MM.1S (cell line): Measurements from ENCODE around the gene SPECC1.
"Not testable (repeated sequence)": the region's sequence is repeated elsewhere in the genome, so short reads cannot be mapped to it uniquely, and the experiment has no call there.

Experiments
- DNase-seq: peaks from one replicate; pipeline ENCODE4 v3.0.0-alpha.2; 2015
- H2AFZ ChIP-seq: fragments of 300-600 bp; sonication (generic); 2 replicates; pipeline ENCODE4 v1.6.0; 2016; ENCODE audit warnings: antibody characterized with exemption, low read length
- H3F3A ChIP-seq: fragments of 300-600 bp; sonication (generic); 2 replicates; pipeline ENCODE4 v1.6.1; 2016; ENCODE audit warnings: mild to moderate bottlenecking, antibody characterized with exemption, low read length, moderate library complexity, mixed read lengths; ENCODE audit not compliant: insufficient read depth
- H3K27ac ChIP-seq: fragments of 300-600 bp; sonication (generic); 2 replicates; pipeline ENCODE4 v1.5.1; 2016; ENCODE audit warnings: mild to moderate bottlenecking, low read length
- H3K27me3 ChIP-seq: fragments of 300-600 bp; sonication (generic); replicated peaks from 2 replicates; pipeline ENCODE4 v1.6.0; 2016; ENCODE audit warnings: low read length; ENCODE audit not compliant: insufficient read depth
- H3K36me3 ChIP-seq: fragments of 300-600 bp; sonication (generic); replicated peaks from 2 replicates; pipeline ENCODE4 v1.6.1; 2016; ENCODE audit warnings: mild to moderate bottlenecking, low read length, mixed read lengths; ENCODE audit not compliant: insufficient read depth
- H3K4me1 ChIP-seq: fragments of 300-600 bp; sonication (generic); 2 replicates; pipeline ENCODE4 v1.6.1; 2016; ENCODE audit warnings: low read length, mixed read lengths
- H3K4me2 ChIP-seq: fragments of 300-600 bp; sonication (generic); 2 replicates; pipeline ENCODE4 v1.6.0; 2016; ENCODE audit warnings: low read depth, low read length
- H3K4me3 ChIP-seq: fragments of 300-600 bp; sonication (generic); 2 replicates; pipeline ENCODE4 v1.5.1; 2016; ENCODE audit warnings: low read length, mixed read lengths
- H3K79me2 ChIP-seq: fragments of 300-600 bp; sonication (generic); 2 replicates; pipeline ENCODE4 v1.6.1; 2016; ENCODE audit warnings: mixed run types, low read length, mixed read lengths
- H3K9ac ChIP-seq: fragments of 300-600 bp; sonication (generic); 2 replicates; pipeline ENCODE4 v1.6.1; 2016; ENCODE audit warnings: low read length, mixed read lengths
- H3K9me2 ChIP-seq: fragments of 300-600 bp; sonication (generic); replicated peaks from 2 replicates; pipeline ENCODE4 v1.6.1; 2016; ENCODE audit warnings: mild to moderate bottlenecking, low read length, mixed read lengths; ENCODE audit not compliant: insufficient read depth
- H3K9me3 ChIP-seq: fragments of 300-600 bp; sonication (generic); replicated peaks from 2 replicates; pipeline ENCODE4 v1.6.1; 2016; ENCODE audit warnings: mild to moderate bottlenecking, low read length, mixed read lengths; ENCODE audit not compliant: insufficient read depth
- H4K20me1 ChIP-seq: fragments of 300-600 bp; sonication (generic); 2 replicates; pipeline ENCODE4 v1.6.1; 2016; ENCODE audit warnings: mild to moderate bottlenecking, low read length, moderate library complexity, mixed read lengths; ENCODE audit not compliant: insufficient read depth
- EZH2 ChIP-seq: fragments of 300-600 bp; sonication (generic); optimal IDR thresholded peaks from 2 replicates; pipeline ENCODE3; 2017; ENCODE audit warnings: low read depth, mild to moderate bottlenecking, antibody characterized with exemption, low read length, mixed read lengths
- EZH2phosphoT487 ChIP-seq: fragments of 300-600 bp; sonication (generic); IDR thresholded peaks from 2 replicates; pipeline ENCODE4 v1.6.1; 2018; ENCODE audit warnings: antibody characterized with exemption, low read length
- TF ChIP-seq, protein P1 (sequence below): fragments of 300-600 bp; sonication (generic); IDR thresholded peaks from 2 replicates; pipeline ENCODE4 v1.5.1; 2016; ENCODE audit warnings: antibody characterized with exemption, low read length, mixed read lengths

Gene SPECC1

GRCh38 chr17:20159406-20160069, 150.4 kb downstream of the SPECC1 start:
- Histone ChIP-seq H3K4me2 (no peak overlapping the region), H3K79me2 (peaks cover 58% of the 10 kb centered on the region), H3F3A (peaks cover 13% of the 10 kb centered on the region), H3K9ac (no peak overlapping the region), H3K9me3 (no peaks in the 10 kb centered on the region), H3K36me3 (no peaks in the 10 kb centered on the region), H3K4me1 (peaks cover 6% of the 10 kb centered on the region), H3K27me3 (no peaks in the 10 kb centered on the region), H3K4me3 (no peak overlapping the region), H2AFZ (no peak overlapping the region), H3K9me2 (no peaks in the 10 kb centered on the region), H3K27ac (no peak overlapping the region), H4K20me1 (no peaks in the 10 kb centered on the region)
- no peak for DNase-seq
- TF ChIP-seq EZH2phosphoT487: no peak
- TF ChIP-seq, protein P1, sequence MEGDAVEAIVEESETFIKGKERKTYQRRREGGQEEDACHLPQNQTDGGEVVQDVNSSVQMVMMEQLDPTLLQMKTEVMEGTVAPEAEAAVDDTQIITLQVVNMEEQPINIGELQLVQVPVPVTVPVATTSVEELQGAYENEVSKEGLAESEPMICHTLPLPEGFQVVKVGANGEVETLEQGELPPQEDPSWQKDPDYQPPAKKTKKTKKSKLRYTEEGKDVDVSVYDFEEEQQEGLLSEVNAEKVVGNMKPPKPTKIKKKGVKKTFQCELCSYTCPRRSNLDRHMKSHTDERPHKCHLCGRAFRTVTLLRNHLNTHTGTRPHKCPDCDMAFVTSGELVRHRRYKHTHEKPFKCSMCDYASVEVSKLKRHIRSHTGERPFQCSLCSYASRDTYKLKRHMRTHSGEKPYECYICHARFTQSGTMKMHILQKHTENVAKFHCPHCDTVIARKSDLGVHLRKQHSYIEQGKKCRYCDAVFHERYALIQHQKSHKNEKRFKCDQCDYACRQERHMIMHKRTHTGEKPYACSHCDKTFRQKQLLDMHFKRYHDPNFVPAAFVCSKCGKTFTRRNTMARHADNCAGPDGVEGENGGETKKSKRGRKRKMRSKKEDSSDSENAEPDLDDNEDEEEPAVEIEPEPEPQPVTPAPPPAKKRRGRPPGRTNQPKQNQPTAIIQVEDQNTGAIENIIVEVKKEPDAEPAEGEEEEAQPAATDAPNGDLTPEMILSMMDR: no peak
- TF ChIP-seq EZH2: no peak

GRCh38 chr17:20165516-20165915, 156.4 kb downstream of the SPECC1 start:
- H4K20me1 ChIP-seq, H3K9me2 ChIP-seq, H3K4me3 ChIP-seq, H2AFZ ChIP-seq, H3K27ac ChIP-seq, H3K36me3 ChIP-seq, H3F3A ChIP-seq, H3K4me1 ChIP-seq, H3K9me3 ChIP-seq, DNase-seq, H3K9ac ChIP-seq, H3K27me3 ChIP-seq, H3K4me2 ChIP-seq: not testable (repeated sequence)
- peaks cover 36% of the 10 kb centered on the region for H3K79me2 ChIP-seq

DNA sequence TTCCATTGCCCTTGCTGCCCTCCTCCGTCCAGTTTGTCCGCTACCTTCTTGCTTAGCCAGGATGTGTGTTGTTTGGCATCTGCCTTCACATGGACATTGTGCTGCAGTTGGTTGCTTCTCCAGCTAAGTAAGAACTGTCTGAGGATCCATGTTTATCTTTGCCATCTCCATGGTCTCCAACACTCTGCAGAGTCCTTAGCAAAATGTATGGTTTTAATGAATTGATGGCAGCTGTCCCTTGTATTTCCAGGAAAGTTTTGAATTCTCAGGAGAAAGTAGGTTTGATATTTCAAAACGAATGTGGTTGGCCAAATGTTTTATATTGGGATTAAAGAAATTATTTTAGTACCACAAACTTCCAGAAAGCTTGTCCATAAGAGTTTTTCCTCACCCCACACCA, 160.9 kb downstream of the SPECC1 start:
- Histone ChIP-seq H3K4me1 (no peaks in the 10 kb centered on the region; the same call in 1 of the 2 replicates), H3K9me2 (no peaks in the 10 kb centered on the region), H2AFZ (no peak overlapping the region), H3K4me2 (no peak overlapping the region), H3K36me3 (no peaks in the 10 kb centered on the region), H3F3A (no peaks in the 10 kb centered on the region), H4K20me1 (no peaks in the 10 kb centered on the region), H3K9ac (no peak overlapping the region), H3K27me3 (no peaks in the 10 kb centered on the region), H3K27ac (no peak overlapping the region), H3K9me3 (no peaks in the 10 kb centered on the region), H3K79me2 (peaks cover 51% of the 10 kb centered on the region), H3K4me3 (no peak overlapping the region)
- TF ChIP-seq EZH2phosphoT487 (no peak), EZH2 (no peak)
- TF ChIP-seq, protein P1: no peak
- no peak for DNase-seq

GRCh38 chr17:20171741-20172365, 162.7 kb downstream of the SPECC1 start:
- H3K79me2 ChIP-seq: peaks cover 58% of the 10 kb centered on the region
- H2AFZ ChIP-seq: no peak overlapping the region
- H3F3A ChIP-seq: no peaks in the 10 kb centered on the region

More at GRCh38 chr17:20171741-20172365, 162.7 kb downstream of the SPECC1 start:
- H3K9me2 ChIP-seq: no peaks in the 10 kb centered on the region
- no peak overlapping the region for H3K4me3 ChIP-seq
- no peaks in the 10 kb centered on the region for H3K27me3 ChIP-seq
- DNase-seq: no peak
- 0 out of 2 replicates have a peak, but pooled peaks cover 4% of the 10 kb centered on the region for H4K20me1 ChIP-seq
- H3K4me2 ChIP-seq: no peak overlapping the region
- TF ChIP-seq EZH2phosphoT487 (no peak), EZH2 (no peak)
- TF ChIP-seq, protein P1: no peak
- H3K27ac ChIP-seq: no peak overlapping the region
- no peak overlapping the region for H3K9ac ChIP-seq
- no peaks in the 10 kb centered on the region for H3K9me3 ChIP-seq
- H3K36me3 ChIP-seq: no peaks in the 10 kb centered on the region
- no peaks in the 10 kb centered on the region; the same call in 1 of the 2 replicates for H3K4me1 ChIP-seq
